Esophagus squamous epithelium (tissue), 5 donors: ENCODE measurements around the gene C15orf61. TPM values are rescaled to one million over a fixed set of nuclear protein-coding genes. Genes with fewer than 3 reads are reported as not detected.

Experiments used
- DNase-seq: peaks from one replicate; lab custom pipeline; 2025; lab: John Stamatoyannopoulos, UW
- H3K27ac ChIP-seq, 4 donors: fragments of 200-600 bp; sonication (generic); one replicate each; pipeline ENCODE4 v1.5.1; 2016 to 2019; ENCODE audit warnings: mild to moderate bottlenecking in 1 of 4
- H3K27me3 ChIP-seq, 4 donors: fragments of 200-600 bp; sonication (generic); 1 replicate in 3 of 4; 2 replicates in 1 of 4; pipeline versions ENCODE4 v1.5.1 to v1.6.0; 2017 to 2021; ENCODE audit warnings: antibody characterized with exemption in 1 of 4
- H3K36me3 ChIP-seq, 3 donors: fragments of 200-600 bp; sonication (generic); one replicate each; pipeline ENCODE4 v1.5.1; 2016 to 2019
- H3K4me1 ChIP-seq, 3 donors: fragments of 200-600 bp; sonication (generic); one replicate each; pipeline ENCODE4 v1.5.1; 2017 to 2019
- H3K4me3 ChIP-seq, 4 donors: fragments of 200-600 bp; sonication (generic); 1 replicate in 3 of 4; 2 replicates in 1 of 4; pipeline ENCODE4 v1.5.1; 2016 to 2019; ENCODE audit warnings: mild to moderate bottlenecking in 2 of 4, moderate library complexity in 1 of 4
- H3K9me3 ChIP-seq, 3 donors: fragments of 200-600 bp; sonication (generic); one replicate each; pipeline ENCODE4 v1.5.1; 2016 to 2019
- CTCF ChIP-seq, 6 experiments: fragments of 450-650 bp in 4 of 6; fragments of 200-600 bp in 2 of 6; sonication (generic) in 2 of 6; IDR thresholded peaks; one replicate each; pipeline ENCODE4 v1.5.1; 2016 to 2019; ENCODE audit warnings: antibody characterized with exemption in 6 of 6, mild to moderate bottlenecking in 4 of 6, moderate library complexity in 4 of 6
- POLR2A ChIP-seq, 4 donors: fragments of 450-650 bp; IDR thresholded peaks; one replicate each; pipeline ENCODE4 v1.6.1; 2017; ENCODE audit warnings: antibody characterized with exemption in 4 of 4, mild to moderate bottlenecking in 4 of 4, moderate library complexity in 3 of 4
- WGBS, 2 donors: methylation state at CpG; one replicate each; pipeline ENCODE4 v1.1.5; 2018; 5-methylcytosine and 5-hydroxymethylcytosine counted together
- intact Hi-C: fragments of 100-400 bp; cut with DNase I; formaldehyde crosslinking; loops from one replicate; pipeline ENCODE4 v1.15.0; 2022
- total RNA-seq, 4 donors: library from RNA; depleted of rRNA; stranded (reverse); fragments of >200 nt; gene quantifications; one replicate each; pipeline ENCODE4 v1.1.0, GENCODE V29; 2016
- donor health status: DM: yes; HTN: yes; CAD: no.

The C15orf61 gene
- total RNA-seq, 4 donors from 2014 or later: 2.0 to 9.0 (median 3.5) TPM

DNA sequence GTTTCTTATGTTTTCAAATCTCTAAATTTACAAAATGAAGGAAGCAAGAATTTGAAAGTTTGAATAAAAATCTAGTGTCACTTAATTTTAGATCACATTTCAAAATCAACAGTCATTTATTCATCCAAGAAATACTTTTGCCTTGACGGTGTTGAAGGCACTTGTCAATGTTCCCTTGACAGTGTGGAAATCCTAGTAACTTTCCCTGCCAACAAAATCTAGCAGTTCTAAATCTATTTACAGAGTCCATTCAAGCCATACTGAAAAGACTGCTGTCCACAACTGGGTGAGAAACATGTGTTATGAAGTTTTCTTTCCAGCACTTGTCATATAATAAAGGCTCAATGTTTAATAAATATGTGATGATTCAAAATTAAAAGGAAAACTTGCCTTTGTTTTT is 12.9 kb downstream of the C15orf61 start:
- H3K4me3 ChIP-seq: no peak overlapping the region
- DNase-seq: no peak
- H3K36me3 ChIP-seq: peaks cover 0 to 14% (median 0%) of the 10 kb centered on the region in 3 donors
- intact Hi-C loops: no loop called here
- TF ChIP-seq CTCF (IDR thresholded peaks at IDR 0.05) (no peak), POLR2A (IDR thresholded peaks at IDR 0.05) (no peak)
- no peaks in the 10 kb centered on the region for H3K27me3 ChIP-seq
- no peaks in the 10 kb centered on the region for H3K9me3 ChIP-seq
- H3K4me1 ChIP-seq: no peaks in the 10 kb centered on the region
- H3K27ac ChIP-seq: no peak overlapping the region
- 63 to 77% methylated on average over 1 of the region's 1 CpG for WGBS, 2 donors

DNA sequence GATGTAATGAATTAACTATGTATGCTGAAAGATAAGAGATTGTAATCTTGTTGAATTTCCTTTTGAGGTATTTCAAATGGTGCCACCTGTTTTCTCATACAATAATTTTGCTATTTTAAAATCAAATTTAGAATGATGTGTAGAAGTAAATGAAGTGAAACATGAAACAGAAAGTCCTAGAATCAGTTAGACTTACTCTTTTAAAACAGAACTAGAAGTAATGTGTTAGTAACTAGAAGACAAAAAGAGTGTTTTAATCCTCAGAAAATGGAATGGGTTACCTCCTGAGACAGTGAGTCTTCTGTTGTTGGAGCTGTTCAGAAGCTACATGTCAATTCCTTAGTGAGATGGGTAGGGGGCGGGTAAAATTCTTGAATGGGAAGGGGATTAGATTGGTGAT is 13.4 kb downstream of the C15orf61 start:
- TF ChIP-seq CTCF (IDR thresholded peaks at IDR 0.05): no peak
- TF ChIP-seq POLR2A (IDR thresholded peaks at IDR 0.05): no peak
- intact Hi-C loops: no loop called here
- no peaks in the 10 kb centered on the region for H3K27me3 ChIP-seq
- H3K36me3 ChIP-seq: peaks cover 0 to 9% (median 0%) of the 10 kb centered on the region in 3 donors
- no peak overlapping the region for H3K27ac ChIP-seq
- H3K4me3 ChIP-seq: no peak overlapping the region
- H3K9me3 ChIP-seq: no peaks in the 10 kb centered on the region
- WGBS, 2 donors: 79 to 100% methylated on average over 1 of the region's 1 CpG
- no peaks in the 10 kb centered on the region for H3K4me1 ChIP-seq
- no peak for DNase-seq

DNA sequence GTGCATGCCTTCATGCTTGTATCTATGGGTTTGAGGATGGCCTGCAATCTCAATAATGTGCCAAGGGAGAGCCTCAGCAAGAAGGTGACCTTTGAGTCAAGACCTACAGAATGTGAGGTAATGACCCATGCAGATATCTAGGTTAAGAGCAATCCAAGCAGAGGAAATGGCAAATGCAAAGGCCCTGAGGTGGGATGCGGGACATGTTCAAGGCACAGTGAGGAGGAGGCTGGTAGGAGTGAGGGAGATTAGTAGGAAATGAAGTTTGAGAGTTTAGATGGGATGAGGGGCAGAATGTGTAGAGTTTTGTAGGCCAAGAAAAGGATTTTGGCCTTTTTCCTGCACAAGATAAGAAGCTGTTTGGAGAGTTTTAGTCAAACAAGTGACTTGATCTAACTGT is 16.8 kb downstream of the C15orf61 start:
- WGBS, 2 donors: 89 to 100% methylated on average over 1 of the region's 1 CpG
- TF ChIP-seq CTCF (IDR thresholded peaks at IDR 0.05): no peak
- no peak for TF ChIP-seq POLR2A (IDR thresholded peaks at IDR 0.05)

DNA sequence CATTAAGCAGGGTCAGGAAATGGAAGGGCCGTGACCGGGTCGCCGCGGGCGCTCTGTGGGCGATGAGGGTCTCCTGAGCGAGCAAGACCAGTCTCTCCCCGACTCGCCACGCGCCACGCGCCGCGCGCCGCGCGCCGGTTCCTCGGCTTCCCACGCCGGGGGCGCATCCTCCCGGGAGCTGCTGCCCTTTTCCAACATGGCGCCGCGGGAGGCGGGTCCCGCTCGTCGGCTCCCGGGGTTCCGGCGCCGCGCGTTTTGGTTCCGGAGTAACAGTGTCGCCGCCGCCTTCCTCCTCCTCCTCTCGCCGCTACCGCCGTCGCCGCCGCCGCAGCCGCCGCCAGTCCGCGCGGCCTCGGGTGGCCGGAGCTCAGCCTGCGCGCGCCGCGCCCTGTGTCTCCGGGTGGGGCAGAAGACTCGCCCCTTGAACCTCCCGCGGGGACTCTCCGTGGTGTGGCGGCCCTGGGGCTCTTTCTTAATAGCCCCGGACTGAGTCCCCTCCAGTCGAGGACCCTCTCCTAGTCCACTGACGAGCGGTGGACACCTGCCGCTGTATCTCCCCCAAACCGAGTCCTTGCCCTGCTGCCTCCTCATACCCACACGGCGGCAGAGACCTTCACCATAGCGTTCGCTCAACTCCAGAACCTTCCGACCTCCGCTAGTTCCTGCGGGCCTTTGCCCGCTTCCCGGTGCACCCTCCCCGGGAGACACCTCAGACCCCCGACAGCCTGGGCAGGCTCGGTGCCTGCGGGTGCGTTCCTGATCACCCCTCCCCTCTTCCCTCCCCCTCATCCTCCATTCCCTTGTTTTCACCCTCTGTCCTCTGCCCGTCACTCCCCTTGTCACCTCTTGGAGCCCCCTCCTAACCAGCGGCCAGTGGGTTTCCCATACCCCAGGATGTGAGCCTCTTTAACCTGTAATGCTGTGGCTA is 21.8 kb downstream of the C15orf61 start, which contains the start of gene MAP2K5:
Gene MAP2K5, plus strand, starts transcription at position 284 of the 928 bp plus-strand sequence. Its CDS starts 633 bp downstream, at position 917.
- peak in 2 of 4 donors; percentile 67 to 73 for TF ChIP-seq POLR2A (IDR thresholded peaks at IDR 0.05)
- TF ChIP-seq CTCF (IDR thresholded peaks at IDR 0.05): no peak
- H3K4me3 ChIP-seq: peak within 1 kb of the TSS; percentile 55 to 81 (median 77)
- no peaks in the 10 kb centered on the region for H3K9me3 ChIP-seq
- peak within 1 kb of the TSS; percentile 72 to 90 (median 89) for H3K27ac ChIP-seq
- intact Hi-C loops: no loop called here
- DNase-seq: peak; percentile 10
- H3K27me3 ChIP-seq: no peaks in the 10 kb centered on the region
- peaks cover 10 to 54% (median 16%) of the 10 kb centered on the region in 3 donors for H3K4me1 ChIP-seq
- 0 to 3% methylated on average over 16 to 26 of the region's 91 CpGs for WGBS, 2 donors
- peaks cover 0 to 11% (median 0%) of the 10 kb centered on the region in 3 donors for H3K36me3 ChIP-seq

More for the DNA sequence above, 16.8 kb downstream of the C15orf61 start:
- Histone ChIP-seq H3K27me3 (no peaks in the 10 kb centered on the region), H3K4me3 (no peak overlapping the region), H3K27ac (no peak overlapping the region), H3K36me3 (no peaks in the 10 kb centered on the region), H3K4me1 (peaks cover 0 to 9% (median 6%) of the 10 kb centered on the region in 3 donors), H3K9me3 (no peaks in the 10 kb centered on the region)
- no peak for DNase-seq
- intact Hi-C loops: no loop called here

- Histone ChIP-seq H3K27ac (peak overlapping the region; percentile 72 to 90 (median 89)), H3K4me1 (peaks cover 10 to 60% (median 16%) of the 10 kb centered on the region in 3 donors), H3K9me3 (no peaks in the 10 kb centered on the region), H3K4me3 (peak overlapping the region; percentile 55 to 81 (median 77)), H3K36me3 (peaks cover 0 to 11% (median 0%) of the 10 kb centered on the region in 3 donors), H3K27me3 (no peaks in the 10 kb centered on the region)
- DNase-seq: no peak
- intact Hi-C loops: no loop called here
- WGBS, 2 donors: 18 to 46% methylated on average over 1 to 6 of the region's 7 CpGs
- TF ChIP-seq POLR2A (IDR thresholded peaks at IDR 0.05): no peak
- TF ChIP-seq CTCF (IDR thresholded peaks at IDR 0.05): no peak
Observed at GRCh38 chr15:67543348-67543718, 22.4 kb downstream of the C15orf61 start.
